Esophagus muscularis mucosa (tissue), 4 donors: ENCODE data around the gene PNMA6F.

Source experiments
- CTCF ChIP-seq, 3 experiments: fragments of 200-600 bp in 2 of 3; fragments of 450-650 bp in 1 of 3; sonication (generic) in 2 of 3; IDR thresholded peaks; one replicate each; pipeline ENCODE4 v1.5.1; 2017 to 2019; ENCODE audit warnings: antibody characterized with exemption in 3 of 3, mild to moderate bottlenecking in 2 of 3, moderate library complexity in 1 of 3
- EP300 ChIP-seq: sonication (generic); formaldehyde crosslinking; IDR thresholded peaks from one replicate; pipeline ENCODE4 v1.6.1; 2017; ENCODE audit warnings: antibody characterized with exemption
- POLR2A ChIP-seq: fragments of 450-650 bp; IDR thresholded peaks from one replicate; pipeline ENCODE4 v1.6.1; 2017; ENCODE audit warnings: antibody characterized with exemption, moderate library complexity, mild to moderate bottlenecking, low read depth
- POLR2AphosphoS5 ChIP-seq, 2 donors: sonication (generic); formaldehyde crosslinking; IDR thresholded peaks; one replicate each; pipeline ENCODE4 v1.6.1; 2017; ENCODE audit warnings: antibody characterized with exemption in 2 of 2

GRCh38 chrX:153366878-153367538 is 45.4 kb upstream of the PNMA6F start:
- TF ChIP-seq CTCF (IDR thresholded peaks at IDR 0.05) (no peak), POLR2A (no peak), EP300 (no peak), POLR2AphosphoS5 (IDR thresholded peaks at IDR 0.05) (no peak)
